C4-2B (cell line): ENCODE measurements around the gene TRPT1.

ENCODE experiments used
- CTCF ChIP-seq: fragments of 450-650 bp; conservative IDR thresholded peaks from 2 replicates; pipeline ENCODE4 v1.5.1; 2017; ENCODE audit warnings: mild to moderate bottlenecking
- ZFX ChIP-seq: fragments of 450-650 bp; IDR thresholded peaks from 2 replicates; pipeline ENCODE4 v1.6.1; 2017

GRCh38 chr11:64224151-64224890, 1.7 kb downstream of the TRPT1 start:
- no peak for TF ChIP-seq CTCF
- no peak for TF ChIP-seq ZFX
